Measurements from ENCODE around the gene RASSF4.

RASSF4 gene

DNA sequence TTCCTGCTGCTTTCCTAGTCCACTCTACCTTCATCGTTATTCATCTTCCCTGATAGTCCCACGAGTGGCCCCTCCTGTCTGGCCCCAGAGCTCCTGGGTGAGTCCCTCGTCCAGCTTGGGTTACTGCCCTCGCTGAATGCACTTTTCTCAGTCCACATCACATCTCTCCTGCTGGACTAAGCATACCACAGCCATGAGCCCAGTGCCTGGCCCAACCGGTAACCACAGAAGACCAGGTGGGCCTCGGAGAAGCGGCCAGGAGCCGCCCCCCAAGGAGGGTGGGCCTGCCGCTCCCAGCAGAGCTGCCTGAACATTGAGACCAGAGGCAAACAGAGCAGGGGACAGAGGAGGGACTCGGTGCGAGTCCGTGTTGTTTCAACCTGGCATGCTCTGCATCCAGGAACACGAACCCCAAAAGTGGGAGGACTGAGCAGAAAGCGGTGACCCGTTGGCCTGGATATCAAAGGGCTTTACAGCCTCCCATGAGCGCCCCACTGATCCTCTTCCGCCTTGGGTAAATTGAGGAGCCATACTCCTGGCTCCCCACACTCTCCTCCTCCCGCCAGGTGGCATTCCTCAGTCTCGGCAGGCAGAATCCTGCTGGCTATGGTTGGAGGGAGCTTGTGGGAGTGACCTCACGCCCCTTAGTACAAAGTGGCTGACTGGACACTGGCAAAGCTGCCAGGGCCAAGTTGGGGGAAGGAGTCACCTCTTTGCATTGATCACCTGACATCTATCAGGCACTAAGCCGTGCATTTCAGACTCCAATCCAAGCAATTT lies 35.2 kb upstream of the RASSF4 start:
- H3K27me3 ChIP-seq (replicated peaks; ENCODE audit: control insufficient read depth, insufficient read depth, low read length): no peaks in the 10 kb centered on the region; the same call in 1 of the 2 replicates
- no peaks in the 10 kb centered on the region for H3K36me3 ChIP-seq (ENCODE audit: control insufficient read depth, insufficient read depth, low read length)
- TF ChIP-seq CTCF (IDR thresholded peaks at IDR 0.05; ENCODE audit: insufficient read depth, low read length, poor library complexity, severe bottlenecking): no peak
- no peak overlapping the region for H3K4me3 ChIP-seq (replicated peaks; ENCODE audit: low read depth, low read length)
- no peak for DNase-seq (ENCODE audit: extremely low read depth, insufficient read length)

DNA sequence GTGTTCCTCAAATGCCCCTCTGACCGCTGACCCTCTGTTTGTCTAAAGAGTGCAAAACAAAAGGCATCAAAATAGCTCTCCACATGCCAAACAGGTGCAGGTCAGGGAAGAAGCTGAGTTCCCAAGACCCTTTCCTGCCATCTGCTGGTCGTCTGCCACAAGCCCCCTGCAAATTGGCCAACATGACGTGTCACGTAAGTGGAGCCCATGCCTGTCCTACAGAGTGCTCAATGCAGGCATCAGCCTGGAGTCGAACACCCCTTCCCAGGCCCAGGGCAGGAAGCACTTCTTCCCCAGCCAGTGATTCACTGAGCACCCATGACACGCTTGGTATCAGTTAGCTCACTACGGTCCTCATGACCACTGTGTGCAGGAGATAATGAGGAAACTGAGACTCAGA lies 34.4 kb upstream of the RASSF4 start:
- no peaks in the 10 kb centered on the region for H3K36me3 ChIP-seq (ENCODE audit: control insufficient read depth, insufficient read depth, low read length)
- no peak for DNase-seq (ENCODE audit: extremely low read depth, insufficient read length)
- peak; percentile 23 for TF ChIP-seq CTCF (IDR thresholded peaks at IDR 0.05; ENCODE audit: insufficient read depth, low read length, poor library complexity, severe bottlenecking)
- H3K27me3 ChIP-seq (replicated peaks; ENCODE audit: control insufficient read depth, insufficient read depth, low read length): no peaks in the 10 kb centered on the region; the same call in 1 of the 2 replicates
- H3K4me3 ChIP-seq (replicated peaks; ENCODE audit: low read depth, low read length): no peak overlapping the region

DNA sequence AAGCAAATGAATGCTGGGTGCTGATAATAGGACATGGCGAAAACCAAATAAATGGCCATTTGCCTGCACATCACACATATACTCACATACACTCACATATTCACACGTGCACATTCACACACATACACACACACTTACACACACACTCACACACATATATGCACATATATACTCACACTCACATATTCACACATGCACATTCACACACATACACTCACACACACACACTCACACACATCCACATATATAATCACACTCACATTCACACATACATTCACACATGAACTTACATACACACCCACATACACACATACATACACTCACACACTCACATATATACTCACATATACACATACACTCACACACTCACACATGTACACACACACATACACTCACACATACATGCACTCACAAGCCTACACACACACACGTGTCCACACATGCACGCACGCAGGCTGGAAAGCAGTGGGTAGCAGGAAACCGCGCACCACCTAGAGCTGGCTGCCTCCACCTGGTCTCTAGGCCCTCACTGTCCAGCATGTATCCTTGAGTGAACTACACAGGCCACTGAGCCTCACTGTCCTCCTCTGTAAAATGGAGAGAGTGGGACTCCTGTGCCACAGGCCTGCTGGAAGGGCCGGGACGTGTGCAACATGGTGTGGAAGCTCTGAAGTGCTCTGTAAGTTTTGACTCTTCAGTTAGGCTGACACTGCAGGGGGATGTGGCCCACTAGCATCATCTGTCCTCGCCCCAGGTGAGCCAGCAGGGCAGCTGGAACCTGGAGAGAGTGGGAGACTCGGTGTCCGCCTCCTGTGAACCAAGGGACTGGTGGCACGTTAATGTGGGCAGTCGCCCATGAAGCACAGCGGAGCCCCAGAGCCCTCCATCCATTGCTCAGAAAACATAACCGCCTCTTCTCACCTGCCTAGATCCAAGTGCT lies 33.5 kb upstream of the RASSF4 start:
- Histone ChIP-seq H3K36me3 (ENCODE audit: control insufficient read depth, insufficient read depth, low read length) (no peaks in the 10 kb centered on the region), H3K27me3 (replicated peaks; ENCODE audit: control insufficient read depth, insufficient read depth, low read length) (no peaks in the 10 kb centered on the region; the same call in 1 of the 2 replicates), H3K4me3 (replicated peaks; ENCODE audit: low read depth, low read length) (no peak overlapping the region)
- DNase-seq (ENCODE audit: extremely low read depth, insufficient read length): no peak
- TF ChIP-seq CTCF (IDR thresholded peaks at IDR 0.05; ENCODE audit: insufficient read depth, low read length, poor library complexity, severe bottlenecking): no peak

DNA sequence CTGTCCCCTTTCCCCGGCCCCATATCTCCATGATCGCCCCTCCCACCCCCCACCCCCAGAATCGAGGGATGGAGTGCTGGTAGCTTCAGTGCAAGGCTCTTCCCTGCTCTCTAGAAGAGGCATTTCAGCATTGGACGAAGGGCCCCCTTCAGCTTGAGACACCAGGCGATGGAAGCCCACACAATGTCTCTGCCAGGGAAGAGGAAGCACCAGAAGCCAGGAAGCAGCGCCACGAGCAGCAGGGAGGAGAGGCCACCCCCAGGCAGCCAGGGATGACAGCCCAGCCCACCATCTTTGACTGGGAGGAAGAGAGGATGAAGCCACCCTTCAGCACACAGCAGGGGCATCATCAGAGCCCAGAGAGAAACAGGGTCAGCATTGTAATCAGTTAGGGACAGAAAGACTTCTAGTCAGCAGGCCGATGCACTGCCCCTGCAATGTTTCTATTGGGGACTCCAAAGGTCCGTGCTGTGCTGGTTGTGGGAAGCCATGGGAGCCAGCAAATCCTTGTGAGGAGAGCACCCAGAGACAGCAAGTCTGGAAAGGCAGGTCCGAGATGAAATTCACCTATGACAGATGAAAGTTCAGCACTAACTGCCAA lies 32.8 kb upstream of the RASSF4 start:
- no peak for DNase-seq (ENCODE audit: extremely low read depth, insufficient read length)
- no peak overlapping the region for H3K4me3 ChIP-seq (replicated peaks; ENCODE audit: low read depth, low read length)
- TF ChIP-seq CTCF (IDR thresholded peaks at IDR 0.05; ENCODE audit: insufficient read depth, low read length, poor library complexity, severe bottlenecking): no peak
- no peaks in the 10 kb centered on the region for H3K36me3 ChIP-seq (ENCODE audit: control insufficient read depth, insufficient read depth, low read length)
- no peaks in the 10 kb centered on the region; the same call in 1 of the 2 replicates for H3K27me3 ChIP-seq (replicated peaks; ENCODE audit: control insufficient read depth, insufficient read depth, low read length)

DNA sequence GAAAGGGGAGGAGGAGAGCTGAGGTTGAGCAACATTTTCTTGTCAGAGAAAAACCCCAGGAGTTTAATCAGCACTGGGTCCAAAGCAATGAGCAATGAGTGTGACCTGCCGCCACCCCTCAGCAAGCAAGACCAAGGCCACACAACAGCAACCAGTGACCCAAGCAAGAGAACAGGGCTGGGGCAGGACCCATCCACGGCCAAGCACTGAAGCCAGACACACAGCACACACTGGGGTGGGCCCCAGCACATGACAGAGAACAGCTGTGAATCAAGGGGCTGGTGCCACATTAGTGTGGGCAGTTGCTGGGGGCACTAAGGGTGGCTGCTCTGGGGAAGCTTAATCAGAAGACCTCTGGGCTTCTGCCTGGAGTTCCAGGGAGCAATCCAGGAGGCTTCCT lies 32.2 kb upstream of the RASSF4 start:
- no peak overlapping the region for H3K4me3 ChIP-seq (replicated peaks; ENCODE audit: low read depth, low read length)
- no peaks in the 10 kb centered on the region; the same call in 1 of the 2 replicates for H3K27me3 ChIP-seq (replicated peaks; ENCODE audit: control insufficient read depth, insufficient read depth, low read length)
- no peak for DNase-seq (ENCODE audit: extremely low read depth, insufficient read length)
- no peak for TF ChIP-seq CTCF (IDR thresholded peaks at IDR 0.05; ENCODE audit: insufficient read depth, low read length, poor library complexity, severe bottlenecking)
- H3K36me3 ChIP-seq (ENCODE audit: control insufficient read depth, insufficient read depth, low read length): no peaks in the 10 kb centered on the region
